Stimulated activated CD4-positive, alpha-beta T cell treated with anti-CD3 and anti-CD28 coated beads, Interleukin-1b, Interleukin-23, amount 100 ng/mL, for 48 hours (primary cell): ENCODE results near the gene PAQR4.

Experiments used
- DNase-seq: peaks from one replicate; pipeline ENCODE4 v3.0.0-alpha.2; 2020

The PAQR4 gene

GRCh38 chr16:2981177-2981898, 12.2 kb downstream of the PAQR4 start:
- no peak for DNase-seq

- no peak for DNase-seq
These were observed 12.7 kb downstream of the PAQR4 start for GRCh38 chr16:2981899-2982250.

- DNase-seq = no peak
These were observed 13.3 kb downstream of the PAQR4 start for GRCh38 chr16:2982402-2982801.

- peak; percentile 82 for DNase-seq
These were observed 14.6 kb downstream of the PAQR4 start for GRCh38 chr16:2983706-2984136.

GRCh38 chr16:2985462-2985861, 16.3 kb downstream of the PAQR4 start:
- DNase-seq = no peak

- DNase-seq = no peak
These were observed 16.8 kb downstream of the PAQR4 start for GRCh38 chr16:2985893-2986355.

- no peak for DNase-seq
These were observed 17.6 kb downstream of the PAQR4 start for GRCh38 chr16:2986623-2987188.

- DNase-seq = no peak
These were observed 18.1 kb downstream of the PAQR4 start for GRCh38 chr16:2987286-2987685.

GRCh38 chr16:2987833-2988232, 18.7 kb downstream of the PAQR4 start:
- no peak for DNase-seq

GRCh38 chr16:2988590-2989099, 19.5 kb downstream of the PAQR4 start:
- DNase-seq = no peak

GRCh38 chr16:2990891-2991290, 21.7 kb downstream of the PAQR4 start:
- no peak for DNase-seq

GRCh38 chr16:2991566-2992261, 22.6 kb downstream of the PAQR4 start:
- no peak for DNase-seq

GRCh38 chr16:2992383-2993081, 23.4 kb downstream of the PAQR4 start:
- DNase-seq = no peak

GRCh38 chr16:2996298-2996697, 27.1 kb downstream of the PAQR4 start:
- DNase-seq = no peak

GRCh38 chr16:2999929-3000328, 30.8 kb downstream of the PAQR4 start:
- no peak for DNase-seq

- no peak for DNase-seq
These were observed 31.4 kb downstream of the PAQR4 start for GRCh38 chr16:3000540-3000939.

- DNase-seq = no peak
These were observed 32.2 kb downstream of the PAQR4 start for GRCh38 chr16:3001316-3001715.

GRCh38 chr16:3003582-3004270, 34.6 kb downstream of the PAQR4 start:
- peak; percentile 99 for DNase-seq

GRCh38 chr16:3004319-3004718, 35.2 kb downstream of the PAQR4 start:
- no peak for DNase-seq

GRCh38 chr16:3004781-3005284, 35.7 kb downstream of the PAQR4 start:
- DNase-seq = no peak

- DNase-seq = no peak
These were observed 38.2 kb downstream of the PAQR4 start for GRCh38 chr16:3007059-3007956.
